Stimulated activated CD8-positive, alpha-beta memory T cell treated with anti-CD3 and anti-CD28 coated beads, Interleukin-15, amount 100 ng/mL, for 24 hours (primary cell): Measurements from ENCODE around the gene ADGRG3.

Experiments used
- DNase-seq: peaks from one replicate; pipeline ENCODE4 v3.0.0-alpha.2; 2020; ENCODE audit warnings: low read depth

ADGRG3 gene, protein sequence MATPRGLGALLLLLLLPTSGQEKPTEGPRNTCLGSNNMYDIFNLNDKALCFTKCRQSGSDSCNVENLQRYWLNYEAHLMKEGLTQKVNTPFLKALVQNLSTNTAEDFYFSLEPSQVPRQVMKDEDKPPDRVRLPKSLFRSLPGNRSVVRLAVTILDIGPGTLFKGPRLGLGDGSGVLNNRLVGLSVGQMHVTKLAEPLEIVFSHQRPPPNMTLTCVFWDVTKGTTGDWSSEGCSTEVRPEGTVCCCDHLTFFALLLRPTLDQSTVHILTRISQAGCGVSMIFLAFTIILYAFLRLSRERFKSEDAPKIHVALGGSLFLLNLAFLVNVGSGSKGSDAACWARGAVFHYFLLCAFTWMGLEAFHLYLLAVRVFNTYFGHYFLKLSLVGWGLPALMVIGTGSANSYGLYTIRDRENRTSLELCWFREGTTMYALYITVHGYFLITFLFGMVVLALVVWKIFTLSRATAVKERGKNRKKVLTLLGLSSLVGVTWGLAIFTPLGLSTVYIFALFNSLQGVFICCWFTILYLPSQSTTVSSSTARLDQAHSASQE

DNA sequence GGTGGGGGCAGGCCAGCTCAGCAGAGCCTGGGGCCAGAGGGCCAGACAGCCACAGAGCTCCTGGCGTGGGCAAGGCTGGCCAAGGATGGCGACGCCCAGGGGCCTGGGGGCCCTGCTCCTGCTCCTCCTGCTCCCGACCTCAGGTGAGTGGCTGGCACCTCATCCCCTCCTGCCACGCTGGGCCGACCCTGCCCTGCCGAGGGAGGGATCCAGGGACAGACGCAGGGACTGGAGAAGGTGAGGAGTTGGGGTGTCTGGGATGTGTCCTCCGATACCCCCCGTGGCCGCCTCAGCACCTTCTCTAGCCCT is at the start of gene ADGRG3:
Gene ADGRG3 (plus strand): TSS at position 44 of the 309 bp plus-strand sequence. CDS start 42 bp downstream, at position 86.
- no peak for DNase-seq

DNA sequence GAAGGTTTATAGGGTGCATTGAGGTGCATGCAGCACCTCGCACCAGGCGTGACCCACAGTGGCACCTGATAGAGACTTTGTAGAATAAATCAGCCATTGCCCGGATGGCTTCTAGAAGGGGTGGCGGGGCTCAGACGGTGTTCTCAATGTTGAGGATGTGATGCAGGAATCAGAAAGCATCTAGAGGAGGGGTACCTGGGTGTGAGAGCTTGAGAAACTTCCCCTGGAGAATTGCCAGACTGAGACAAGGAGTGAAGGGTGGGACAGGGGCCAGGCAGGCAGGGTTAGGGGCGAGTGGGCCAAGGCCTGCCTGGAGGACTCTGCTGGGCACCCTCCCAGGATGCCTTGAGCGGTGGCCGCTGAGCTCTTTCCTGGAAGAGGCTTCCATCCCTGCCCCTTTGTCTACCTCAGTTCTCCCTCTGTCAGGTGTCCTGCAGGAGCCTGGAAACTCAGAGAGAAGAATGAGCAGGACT is 48.9 kb upstream of the ADGRG3 start:
- no peak for DNase-seq

- DNase-seq: no peak
Observed at GRCh38 chr16:57619606-57620334, 48.3 kb upstream of the ADGRG3 start.

GRCh38 chr16:57620335-57621231 is 47.5 kb upstream of the ADGRG3 start:
- no peak for DNase-seq

GRCh38 chr16:57621521-57622271 is 46.4 kb upstream of the ADGRG3 start:
- DNase-seq: no peak

DNA sequence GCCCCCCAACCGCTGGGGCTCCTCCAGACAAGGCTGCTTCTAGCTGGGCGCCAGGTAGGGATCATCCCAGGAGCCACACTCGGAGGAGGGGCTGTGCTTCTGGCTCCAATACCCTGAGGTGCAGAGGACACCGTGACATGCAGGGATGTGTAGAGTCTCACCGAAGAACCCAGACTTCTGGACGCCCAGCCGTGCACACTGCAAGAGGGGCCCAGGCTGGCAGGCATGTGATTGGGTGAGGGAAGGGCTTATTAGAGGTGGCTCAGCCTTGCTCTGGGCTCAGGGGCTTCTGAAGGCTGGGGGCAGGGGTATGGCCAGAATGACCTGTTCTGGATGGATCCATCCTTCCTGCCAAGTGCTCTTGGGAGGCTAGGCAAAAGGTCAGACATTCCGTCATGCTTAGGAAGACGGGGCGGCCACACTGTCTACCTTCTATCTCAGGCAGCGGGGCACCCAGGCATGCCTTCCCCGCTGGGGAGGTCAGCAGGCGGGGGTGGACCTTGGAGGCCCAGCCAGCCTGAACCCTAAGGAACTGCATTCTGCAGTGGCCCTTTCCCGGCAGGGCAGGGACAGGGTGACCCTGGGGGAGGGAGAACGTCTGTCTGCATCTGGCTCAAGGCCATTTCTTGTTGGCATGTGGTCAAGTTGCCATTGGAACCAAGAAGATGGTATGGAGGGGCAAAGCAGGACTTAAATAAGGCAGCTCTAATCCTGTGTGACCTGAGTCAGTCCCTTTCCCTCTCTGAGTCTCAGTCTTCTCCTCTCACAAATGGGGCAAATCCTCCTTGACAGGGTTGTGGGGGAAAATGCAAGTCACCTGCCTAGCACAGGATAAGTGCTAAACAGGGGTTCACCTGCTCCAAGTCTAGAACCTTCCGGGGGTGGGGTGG is 45.5 kb upstream of the ADGRG3 start:
- DNase-seq: no peak

GRCh38 chr16:57623251-57624043 is 44.7 kb upstream of the ADGRG3 start:
- DNase-seq: no peak

GRCh38 chr16:57624044-57624688 is 43.9 kb upstream of the ADGRG3 start:
- DNase-seq: no peak

DNA sequence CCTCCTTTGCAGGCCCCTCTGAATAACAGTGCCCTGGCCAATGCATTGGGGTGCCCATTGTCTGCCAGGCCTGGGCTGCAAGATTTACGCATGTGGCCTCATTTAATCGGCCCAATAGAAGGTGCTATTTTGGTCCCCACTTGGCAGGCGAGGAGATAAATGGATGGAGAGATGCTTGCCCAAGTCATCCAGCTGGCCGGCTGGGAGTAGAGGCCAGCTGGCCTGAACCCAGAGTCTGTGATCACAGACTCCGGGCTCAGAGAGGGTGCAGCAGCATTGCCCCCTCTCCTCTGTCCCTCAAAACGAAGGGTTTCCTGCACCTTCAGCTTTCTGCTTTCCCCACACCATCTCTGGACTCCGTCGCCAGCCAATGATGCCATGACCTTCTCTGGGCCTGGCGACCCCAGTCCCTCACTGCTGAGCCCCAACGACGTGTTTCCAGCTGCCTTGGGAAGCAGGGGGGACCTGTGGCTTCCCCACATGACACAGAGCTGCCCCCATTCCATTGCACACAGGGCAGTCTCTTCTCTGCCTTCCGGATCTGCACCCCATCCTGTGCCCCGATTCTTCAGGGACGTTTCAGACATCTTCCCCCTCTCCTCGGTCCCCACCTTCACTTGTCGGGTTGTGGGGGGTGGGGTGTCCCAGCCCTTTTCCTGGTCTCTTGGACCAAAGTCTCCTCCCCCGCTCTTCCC is 43.2 kb upstream of the ADGRG3 start:
- DNase-seq: no peak

DNA sequence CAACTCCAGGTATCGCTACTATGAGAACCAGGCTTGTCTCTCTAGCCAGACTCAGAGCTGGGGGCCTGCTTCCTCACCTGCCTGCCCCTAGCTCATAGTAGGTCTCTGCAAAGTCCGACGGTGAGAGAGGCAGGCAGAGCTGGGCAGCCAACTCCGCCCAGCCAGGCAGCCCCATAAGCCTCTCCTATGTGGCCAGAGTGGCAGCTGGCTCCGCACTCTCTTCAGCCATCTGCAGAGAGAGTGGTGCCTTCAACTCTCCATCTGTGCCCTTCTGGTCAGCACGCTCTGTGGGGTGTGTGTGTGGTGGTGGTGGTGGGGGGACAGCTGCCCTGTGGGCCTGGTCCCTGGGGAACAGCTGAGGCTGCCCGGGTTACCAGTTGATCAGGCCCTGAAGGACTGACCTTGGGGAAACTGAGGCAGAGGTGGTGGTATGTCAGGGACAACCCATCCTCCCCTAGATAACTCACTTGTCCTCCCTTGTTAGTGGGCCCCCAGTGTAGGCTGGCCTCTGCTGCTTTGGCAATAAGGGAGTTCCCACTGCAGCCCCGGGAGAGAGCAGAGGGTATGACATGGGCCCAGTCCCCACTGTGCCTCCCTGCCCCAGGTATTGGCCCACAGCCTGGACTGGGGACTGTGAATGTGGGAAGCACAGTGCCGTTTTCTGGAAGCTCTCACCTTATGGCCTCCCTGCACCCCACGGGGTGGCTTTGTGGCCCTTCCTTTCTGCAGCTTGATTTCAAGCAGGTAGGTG is 41.5 kb upstream of the ADGRG3 start:
- DNase-seq: no peak

GRCh38 chr16:57627184-57627871 is 40.8 kb upstream of the ADGRG3 start:
- DNase-seq: no peak

DNA sequence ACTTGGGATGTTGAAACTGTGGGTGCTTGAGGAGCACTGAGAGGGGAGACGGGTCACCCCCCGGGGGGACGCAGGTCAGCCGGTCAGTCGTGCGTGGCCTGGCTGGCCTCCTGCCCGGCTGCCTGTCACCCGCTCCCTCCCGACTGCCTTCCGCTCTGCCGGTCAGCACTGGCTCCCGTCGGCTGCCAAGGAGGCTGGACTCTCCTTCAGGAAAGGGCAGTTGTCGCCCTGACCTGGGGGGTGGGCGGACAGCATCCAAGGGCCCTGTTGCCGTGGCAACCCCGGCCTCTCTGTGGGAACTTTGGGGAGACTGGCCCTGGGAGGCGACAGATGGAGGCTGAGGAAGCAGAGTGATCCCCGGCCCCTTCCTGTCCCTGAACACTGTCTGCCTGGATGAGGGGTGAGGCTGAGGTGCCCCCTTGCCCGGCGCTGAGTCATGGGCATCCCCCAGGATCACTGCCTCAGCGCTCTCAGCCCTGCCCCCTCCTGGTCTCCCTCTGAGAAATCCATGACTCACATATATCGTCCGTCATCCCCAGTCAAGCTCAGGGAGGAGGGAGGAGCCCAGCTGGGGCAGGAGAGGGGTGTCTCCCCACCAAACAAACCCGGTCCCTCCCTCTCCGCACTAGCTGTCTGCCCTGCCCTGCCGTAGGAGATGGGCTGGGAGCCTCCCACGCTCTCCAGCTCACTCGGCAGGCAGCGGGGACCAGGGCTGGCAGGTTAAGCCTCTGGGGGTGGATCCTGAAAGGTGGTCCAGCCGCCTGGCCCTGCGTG is 39.9 kb upstream of the ADGRG3 start, which contains the start of gene ADGRG1:
Gene ADGRG1 (plus strand): TSS at position 623 of the 774 bp plus-strand sequence. CDS start 21,658 bp downstream, outside the sequence.
- peak; percentile 22 for DNase-seq

GRCh38 chr16:57628783-57629293 is 39.3 kb upstream of the ADGRG3 start:
- no peak for DNase-seq

GRCh38 chr16:57629516-57630406 is 38.3 kb upstream of the ADGRG3 start:
- DNase-seq: no peak

DNA sequence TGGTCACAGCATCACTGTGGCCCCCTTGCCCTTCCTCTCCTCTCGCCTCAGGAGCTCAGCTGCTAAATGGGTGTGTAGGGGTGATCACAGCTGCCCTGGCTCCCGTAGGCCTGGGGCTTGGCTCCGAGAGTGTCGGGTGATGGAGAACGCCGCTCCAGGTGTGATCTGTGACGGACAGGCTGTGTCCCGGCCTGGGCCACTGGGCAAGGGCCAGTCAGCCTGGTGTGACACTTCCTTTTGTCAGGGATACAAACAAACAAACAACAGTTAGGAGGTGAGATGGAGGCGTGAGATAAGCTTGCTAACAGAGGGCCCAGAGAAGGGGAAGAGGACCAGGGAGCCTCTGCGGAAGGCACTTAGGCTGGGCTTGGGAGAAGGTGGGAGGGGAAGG is 37.7 kb upstream of the ADGRG3 start:
- no peak for DNase-seq
